RWPE2 (cell line): ENCODE results near the gene P2RY11.
A peak's percentile ranks its signal among the peaks of the same experiment; 100 is the strongest.

Experiments used
- ATAC-seq: fragments of 200-7000 bp; cut with Tn5 transposase; 3 replicates; pipeline ENCODE4 v1.9.1; 2021; ENCODE audit warnings: low read depth
- DNase-seq: peaks from one replicate; pipeline ENCODE4 v3.0.0-alpha.2; 2020; ENCODE audit warnings: low spot score
- H3K27ac ChIP-seq: fragments of 450-650 bp; 2 replicates; pipeline ENCODE4 v1.5.1; 2017; ENCODE audit warnings: mild to moderate bottlenecking; ENCODE audit not compliant: poor library complexity, severe bottlenecking
- H3K27me3 ChIP-seq: fragments of 250-450 bp; sonication (Bioruptor Pico); 2 replicates; pipeline ENCODE4 v1.5.1; 2021; ENCODE audit warnings: mild to moderate bottlenecking, moderate library complexity; ENCODE audit not compliant: insufficient read depth, poor library complexity, severe bottlenecking
- H3K36me3 ChIP-seq: fragments of 250-450 bp; sonication (Bioruptor Pico); 2 replicates; pipeline ENCODE4 v1.5.1; 2020; ENCODE audit warnings: low read depth, mild to moderate bottlenecking, moderate library complexity
- H3K4me1 ChIP-seq: fragments of 250-450 bp; sonication (Bioruptor Pico); 2 replicates; pipeline ENCODE4 v1.5.1; 2021; ENCODE audit warnings: mild to moderate bottlenecking, moderate library complexity; ENCODE audit not compliant: insufficient read depth, poor library complexity, severe bottlenecking
- H3K4me3 ChIP-seq: fragments of 250-450 bp; sonication (Bioruptor Pico); 2 replicates; pipeline ENCODE4 v1.5.1; 2021; ENCODE audit warnings: mild to moderate bottlenecking, moderate library complexity; ENCODE audit not compliant: severe bottlenecking
- H3K9me3 ChIP-seq: fragments of 250-450 bp; sonication (Bioruptor Pico); 2 replicates; pipeline ENCODE4 v1.5.1; 2021; ENCODE audit warnings: mild to moderate bottlenecking, moderate library complexity; ENCODE audit not compliant: severe bottlenecking
- CTCF ChIP-seq: fragments of 450-650 bp; IDR thresholded peaks from one replicate; pipeline ENCODE4 v1.5.1; 2017; ENCODE audit warnings: mild to moderate bottlenecking, moderate library complexity; ENCODE audit not compliant: poor library complexity, severe bottlenecking

Gene P2RY11

GRCh38 chr19:10104665-10105508, 6.6 kb upstream of the P2RY11 start:
- DNase-seq (no peak), ATAC-seq (no peak)
- Histone ChIP-seq H3K27me3 (no peaks in the 10 kb centered on the region), H3K4me3 (no peak overlapping the region), H3K27ac (no peak overlapping the region), H3K36me3 (peaks cover 30% of the 10 kb centered on the region), H3K4me1 (peaks cover 6% of the 10 kb centered on the region), H3K9me3 (no peaks in the 10 kb centered on the region)
- TF ChIP-seq CTCF, result no peak

GRCh38 chr19:10105509-10106099, 5.9 kb upstream of the P2RY11 start:
- H3K36me3 ChIP-seq, result peaks cover 37% of the 10 kb centered on the region
- DNase-seq (no peak), ATAC-seq (no peak)
- no peaks in the 10 kb centered on the region for H3K9me3 ChIP-seq
- no peak overlapping the region for H3K27ac ChIP-seq
- H3K27me3 ChIP-seq, result no peaks in the 10 kb centered on the region
- peak overlapping the region; percentile 70 for H3K4me3 ChIP-seq
- TF ChIP-seq CTCF, result no peak
- peaks cover 6% of the 10 kb centered on the region for H3K4me1 ChIP-seq

- Histone ChIP-seq H3K4me1 (peaks cover 6% of the 10 kb centered on the region), H3K36me3 (peaks cover 44% of the 10 kb centered on the region), H3K4me3 (peak within 1 kb of the TSS; percentile 70), H3K27ac (peak within 1 kb of the TSS; percentile 55), H3K9me3 (no peaks in the 10 kb centered on the region), H3K27me3 (no peaks in the 10 kb centered on the region)
- no peak for TF ChIP-seq CTCF
- DNase-seq (peak; percentile 98), ATAC-seq (peak; percentile 96)
Observed at GRCh38 chr19:10106100-10106936, 5.2 kb upstream of the P2RY11 start, which contains the start of gene PPAN. Gene PPAN, plus strand, starts transcription at chr19:10106362. Its CDS starts 33 bp downstream, at chr19:10106395.

GRCh38 chr19:10107254-10107653, 4.2 kb upstream of the P2RY11 start:
- no peaks in the 10 kb centered on the region for H3K9me3 ChIP-seq
- H3K27ac ChIP-seq, result peak overlapping the region; percentile 55
- H3K36me3 ChIP-seq, result peaks cover 49% of the 10 kb centered on the region
- no peaks in the 10 kb centered on the region for H3K27me3 ChIP-seq
- peak overlapping the region; percentile 70 for H3K4me3 ChIP-seq
- H3K4me1 ChIP-seq, result peaks cover 6% of the 10 kb centered on the region
- ATAC-seq (no peak), DNase-seq (no peak)
- TF ChIP-seq CTCF, result no peak
